Ishikawa (cell line): ENCODE data around the gene PWP2.

Experiments
- CEBPB ChIP-seq: IDR thresholded peaks from 2 replicates; pipeline ENCODE4 v1.6.1; 2012
- EP300 ChIP-seq: IDR thresholded peaks from 2 replicates; pipeline ENCODE4 v1.6.1; 2012; ENCODE audit warnings: borderline replicate concordance
- MAX ChIP-seq: IDR thresholded peaks from 2 replicates; pipeline ENCODE4 v1.6.1; 2012
- RAD21 ChIP-seq: IDR thresholded peaks from 2 replicates; pipeline ENCODE4 v1.6.1; 2012; ENCODE audit warnings: low read depth
- REST ChIP-seq: IDR thresholded peaks from 2 replicates; pipeline ENCODE4 v1.6.1; 2012; ENCODE audit warnings: low read depth, mild to moderate bottlenecking
- TAF1 ChIP-seq: IDR thresholded peaks from 2 replicates; pipeline ENCODE4 v1.6.1; 2012; ENCODE audit warnings: low read depth, mild to moderate bottlenecking
- TCF12 ChIP-seq: IDR thresholded peaks from 2 replicates; pipeline ENCODE4 v1.6.1; 2012; ENCODE audit warnings: low read depth

GRCh38 chr21:44079446-44079845 lies 27.8 kb upstream of the PWP2 start:
- TF ChIP-seq TAF1 = no peak
- no peak for TF ChIP-seq MAX
- TF ChIP-seq REST = no peak
- no peak for TF ChIP-seq EP300
- TF ChIP-seq RAD21 = no peak
- no peak for TF ChIP-seq TCF12
- no peak for TF ChIP-seq CEBPB
